GM23338 (cell line): ENCODE measurements around the gene RAP1GDS1.

ENCODE experiments used
- CREB1 ChIP-seq: fragments of 250-450 bp; sonication (Bioruptor Pico); IDR thresholded peaks from 2 replicates; pipeline ENCODE4 v1.5.0; 2020; ENCODE audit warnings: low read depth, mild to moderate bottlenecking, moderate library complexity
- CTCF ChIP-seq, 2 experiments: fragments of 200-600 bp in 1 of 2; sonication (generic) in 1 of 2; conservative IDR thresholded peaks; 2 replicates each; pipeline versions ENCODE4 v1.5.1 to v1.6.1; 2016 to 2017; ENCODE audit warnings: antibody characterized with exemption in 2 of 2, low read depth in 2 of 2, mild to moderate bottlenecking in 2 of 2, moderate library complexity in 1 of 2
- ETS1 ChIP-seq: IDR thresholded peaks from 2 replicates; pipeline ENCODE4 v1.6.1; 2016; ENCODE audit warnings: antibody characterized with exemption
- EZH2 ChIP-seq: fragments of 200-600 bp; sonication (generic); IDR thresholded peaks from one replicate; pipeline ENCODE4 v1.8.0; 2017; ENCODE audit warnings: antibody characterized with exemption, mild to moderate bottlenecking, low read depth; ENCODE audit not compliant: unreplicated experiment
- EZH2phosphoT487 ChIP-seq: fragments of 200-600 bp; sonication (generic); IDR thresholded peaks from one replicate; pipeline ENCODE4 v1.8.1; 2018; ENCODE audit warnings: antibody characterized with exemption; ENCODE audit not compliant: unreplicated experiment
- JUNB ChIP-seq: IDR thresholded peaks from one replicate; pipeline ENCODE4 v1.6.1; 2016; ENCODE audit warnings: antibody characterized with exemption; ENCODE audit not compliant: unreplicated experiment
- NANOG ChIP-seq: IDR thresholded peaks from 2 replicates; pipeline ENCODE4 v1.6.1; 2016; ENCODE audit warnings: antibody characterized with exemption, borderline replicate concordance
- POLR2AphosphoS5 ChIP-seq: IDR thresholded peaks from 2 replicates; pipeline ENCODE4 v1.6.1; 2016; ENCODE audit warnings: antibody characterized with exemption, low read depth

GRCh38 chr4:98318521-98318920, 57.3 kb downstream of the RAP1GDS1 start:
- no peak for TF ChIP-seq CTCF (conservative IDR thresholded peaks at IDR 0.05; ENCODE audit: low read depth in 2 of 2)
- TF ChIP-seq POLR2AphosphoS5: no peak
- no peak for TF ChIP-seq EZH2
- no peak for TF ChIP-seq EZH2phosphoT487
- TF ChIP-seq NANOG: no peak
- no peak for TF ChIP-seq CREB1 (CRISPR knock-in tag)
- TF ChIP-seq JUNB: no peak
- TF ChIP-seq ETS1: no peak
